COLO668 (cell line): ENCODE data around the gene RO60.

Experiments used
- DNase-seq: peaks from one replicate; lab custom pipeline; 2025; ENCODE audit not compliant: unreplicated experiment; lab: John Stamatoyannopoulos, UW

RO60 gene

DNA sequence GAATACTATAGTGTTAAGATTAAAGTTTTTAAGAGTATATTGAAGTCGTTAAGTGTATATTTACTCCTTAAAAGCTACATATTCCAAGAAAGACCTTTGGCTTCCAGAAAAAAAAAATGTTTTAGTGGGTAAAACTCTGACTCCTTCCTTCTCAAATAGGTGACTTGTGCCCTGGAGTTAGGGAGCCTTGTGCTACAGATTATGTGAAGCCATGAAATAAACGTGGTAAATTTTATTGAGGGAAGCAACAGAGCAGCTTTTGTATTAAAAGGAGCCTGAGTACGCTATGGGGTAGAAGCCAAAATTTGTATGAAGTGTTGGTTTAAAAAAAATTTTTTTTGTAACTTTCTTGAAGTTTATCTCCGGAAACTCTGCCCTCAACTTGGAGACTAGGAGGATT is 994 bp downstream of the RO60 start:
- no peak for DNase-seq

- peak; percentile 24 for DNase-seq
Observed at GRCh38 chr1:193060938-193061337, 1.5 kb downstream of the RO60 start.

GRCh38 chr1:193062698-193063463 is 3.5 kb downstream of the RO60 start:
- DNase-seq: no peak

GRCh38 chr1:193065954-193066353 is 6.5 kb downstream of the RO60 start:
- no peak for DNase-seq

DNA sequence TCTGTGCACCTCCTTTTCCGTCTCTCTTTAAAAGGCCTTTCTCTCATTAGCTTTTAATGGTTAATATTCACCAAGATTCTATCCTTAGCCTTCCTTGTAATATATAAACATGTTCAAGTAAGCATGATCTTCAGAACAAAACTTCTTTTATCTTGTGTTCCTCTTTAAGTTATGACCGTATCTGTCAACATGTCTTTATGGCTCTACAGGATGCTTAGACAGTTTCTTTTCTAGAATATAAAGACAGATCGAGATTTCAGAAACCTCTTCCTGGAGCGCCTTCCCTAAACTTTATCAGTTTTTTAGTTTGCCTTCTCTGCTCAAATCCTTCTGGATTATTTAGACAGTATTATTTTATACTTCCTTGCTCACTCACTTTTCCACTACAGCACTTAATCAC is 7.2 kb downstream of the RO60 start:
- no peak for DNase-seq

GRCh38 chr1:193068013-193068412 is 8.6 kb downstream of the RO60 start:
- DNase-seq: no peak

DNA sequence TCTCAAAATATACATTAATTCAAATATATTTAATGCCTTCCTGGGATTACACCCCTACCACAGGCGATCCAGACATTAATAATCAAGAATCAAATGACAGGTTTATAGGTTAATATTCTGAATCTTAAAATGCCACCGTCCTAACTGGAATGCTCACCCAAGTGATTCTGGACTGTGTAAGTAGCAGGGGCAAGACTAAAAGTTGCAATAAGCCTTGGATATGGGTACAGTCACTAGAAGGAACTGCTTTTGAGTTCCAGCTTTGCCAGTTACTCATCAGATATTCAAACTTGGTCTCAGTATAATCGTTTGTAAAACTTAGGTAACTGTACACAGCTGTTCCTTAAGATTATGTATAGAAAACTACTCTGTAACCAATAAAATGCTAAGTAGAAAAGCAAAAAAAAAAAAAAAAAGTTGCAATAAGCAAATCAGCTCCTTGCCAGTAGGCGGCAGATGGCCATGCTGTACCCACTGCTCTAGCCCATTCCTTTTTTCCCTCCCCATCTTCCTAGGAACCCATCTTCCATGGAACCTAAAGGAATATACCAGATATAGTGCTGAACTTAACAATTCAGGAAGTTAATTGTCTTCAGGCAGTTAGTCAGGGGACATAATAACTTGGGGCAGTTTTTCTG is 10.5 kb downstream of the RO60 start:
- DNase-seq: no peak

DNA sequence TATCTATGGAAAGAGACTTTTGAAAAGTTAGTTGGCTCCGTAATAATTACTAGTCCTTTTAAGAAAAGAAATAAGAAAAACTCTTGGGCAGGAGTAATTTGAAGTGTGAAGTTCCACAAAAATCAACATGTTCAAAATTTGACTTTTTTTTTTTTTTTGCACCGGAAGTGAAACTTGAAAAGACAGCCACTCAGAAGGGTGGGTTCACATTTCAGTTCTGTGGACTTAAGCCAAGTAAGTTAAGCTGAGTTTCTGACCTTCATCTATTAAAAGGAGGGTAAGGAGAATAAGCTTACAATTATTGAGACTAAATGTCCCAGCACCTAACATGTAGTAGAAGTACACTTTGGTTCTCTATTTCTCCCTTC is 11.0 kb downstream of the RO60 start:
- DNase-seq: no peak

DNA sequence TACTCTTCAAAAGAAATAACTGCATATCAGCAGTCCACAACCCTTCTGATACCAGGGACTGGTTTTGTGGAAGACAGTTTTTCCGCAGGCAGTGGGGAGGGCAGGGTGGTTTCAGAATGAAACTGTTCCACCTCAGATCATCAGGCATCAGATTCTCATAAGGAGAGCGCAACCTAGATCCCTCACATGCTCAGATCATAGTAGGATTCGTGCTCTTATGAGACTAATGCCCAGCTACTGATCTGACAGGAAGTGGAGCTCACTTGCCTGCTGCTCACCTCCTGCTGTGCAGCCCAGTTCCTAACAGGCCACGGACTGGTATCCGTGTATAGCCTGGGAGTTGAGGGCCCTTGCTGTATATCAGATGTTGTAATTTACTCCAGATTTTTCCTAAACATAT is 11.5 kb downstream of the RO60 start:
- DNase-seq: peak; percentile 47

DNA sequence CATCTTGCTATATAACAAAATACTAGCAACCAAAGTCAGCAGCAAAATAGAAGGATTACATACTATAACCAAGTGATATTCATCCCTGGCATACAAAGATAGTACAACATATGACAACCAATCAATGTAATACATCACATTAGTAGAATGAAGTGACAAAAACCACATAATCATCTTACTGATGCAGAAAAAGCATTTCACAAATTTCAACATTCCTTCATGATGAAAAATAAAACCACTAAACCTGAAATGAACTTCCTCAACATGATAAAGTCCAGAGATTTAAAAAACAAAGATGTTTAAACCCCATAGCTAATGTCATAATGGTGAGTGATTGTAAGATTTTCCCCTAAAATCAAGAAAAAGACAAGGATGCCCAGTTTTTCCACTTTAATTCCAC is 18.6 kb downstream of the RO60 start:
- no peak for DNase-seq

- no peak for DNase-seq
Observed at GRCh38 chr1:193079187-193079586, 19.8 kb downstream of the RO60 start.

DNA sequence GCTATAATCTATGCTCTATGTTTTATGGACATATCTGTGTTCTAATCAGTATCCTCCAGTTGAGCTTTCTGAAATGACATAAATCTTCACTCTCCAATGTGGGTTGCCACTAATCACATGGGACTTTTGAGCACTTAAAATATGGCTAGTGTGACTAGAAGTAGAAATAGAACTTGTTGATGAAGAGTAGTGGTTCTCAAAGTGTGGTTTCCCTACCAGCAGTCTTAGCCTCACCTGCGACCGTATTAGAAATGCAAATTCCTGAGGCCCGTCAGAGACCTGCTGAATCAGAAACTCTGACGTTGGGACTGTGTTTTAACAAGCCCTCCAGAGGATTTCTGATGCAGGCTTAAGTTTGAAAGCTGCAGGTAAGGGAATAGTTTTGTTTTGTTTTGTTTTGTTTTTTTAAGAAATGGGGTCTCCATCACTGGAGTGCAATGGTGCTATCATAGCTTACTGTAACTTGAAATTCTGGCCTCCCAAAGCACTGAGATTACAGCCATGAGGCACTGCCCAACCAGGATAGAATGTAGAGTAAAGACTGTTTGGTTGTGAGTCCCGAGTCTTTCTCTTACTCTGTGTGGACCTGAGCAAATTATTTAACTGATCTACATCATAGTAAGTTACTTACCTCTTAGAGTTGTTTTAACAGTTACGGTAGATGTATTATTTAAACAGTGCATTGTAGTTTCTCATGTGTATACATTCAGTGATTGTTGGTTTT is 24.1 kb downstream of the RO60 start:
- DNase-seq: no peak

DNA sequence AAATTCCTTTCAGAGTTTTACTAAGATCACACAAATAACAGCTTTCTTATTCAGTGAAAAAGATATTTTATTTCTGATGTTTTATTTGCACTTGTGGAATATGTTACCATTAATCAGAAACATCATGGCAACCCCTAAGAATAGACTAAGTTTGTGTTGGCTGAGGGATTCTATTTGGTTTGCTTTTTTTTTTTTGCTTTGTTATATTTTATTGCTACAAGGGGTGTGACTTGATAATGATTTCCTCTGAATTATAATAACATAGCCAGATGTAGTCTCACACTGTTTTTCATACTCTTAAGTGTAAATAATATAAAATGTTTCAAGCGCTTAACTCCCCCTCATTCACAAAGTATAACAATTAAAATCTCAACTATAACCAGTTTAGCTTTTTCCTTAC is 25.9 kb downstream of the RO60 start:
- no peak for DNase-seq

DNA sequence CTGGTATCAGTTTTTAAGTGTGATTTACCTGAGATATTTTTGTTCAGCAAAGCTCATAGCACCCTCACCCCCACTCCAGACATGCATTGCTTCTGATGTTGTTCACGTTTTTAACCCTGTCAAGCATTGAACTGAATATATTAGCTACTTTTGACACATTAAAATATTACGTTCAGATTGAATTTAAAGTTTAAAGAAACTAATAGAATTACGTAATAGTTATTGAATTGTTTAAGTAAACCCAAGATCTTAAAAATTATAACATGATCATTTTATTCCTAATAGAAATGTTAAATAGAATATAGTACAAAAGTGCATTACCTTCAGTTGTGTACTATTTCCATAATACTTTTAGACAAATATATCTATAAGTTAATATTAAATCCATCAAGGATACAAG is 26.9 kb downstream of the RO60 start:
- no peak for DNase-seq

GRCh38 chr1:193087893-193088292 is 28.5 kb downstream of the RO60 start:
- DNase-seq: no peak

DNA sequence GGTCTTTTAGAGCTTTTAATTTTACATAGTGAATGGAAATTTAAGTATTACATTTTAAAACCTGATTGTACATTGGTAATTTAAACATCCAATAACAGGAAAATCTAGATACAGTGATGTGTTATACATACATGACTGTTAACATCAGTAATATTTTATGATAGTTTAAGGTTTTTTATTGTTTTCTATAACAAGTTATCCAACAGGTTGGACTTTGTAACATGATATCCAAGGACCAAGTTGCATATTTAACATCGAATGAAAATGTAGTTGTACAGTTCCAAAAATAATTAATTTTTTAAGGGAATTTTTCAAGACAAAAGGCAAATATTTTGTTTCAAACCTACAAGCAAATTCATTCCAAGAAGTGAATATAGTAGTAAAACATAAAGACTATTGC is 31.5 kb downstream of the RO60 start:
- no peak for DNase-seq

- DNase-seq: no peak
Observed at GRCh38 chr1:193094112-193094511, 34.7 kb downstream of the RO60 start.

- DNase-seq: no peak
Observed at GRCh38 chr1:193102662-193103061, 43.2 kb downstream of the RO60 start.

DNA sequence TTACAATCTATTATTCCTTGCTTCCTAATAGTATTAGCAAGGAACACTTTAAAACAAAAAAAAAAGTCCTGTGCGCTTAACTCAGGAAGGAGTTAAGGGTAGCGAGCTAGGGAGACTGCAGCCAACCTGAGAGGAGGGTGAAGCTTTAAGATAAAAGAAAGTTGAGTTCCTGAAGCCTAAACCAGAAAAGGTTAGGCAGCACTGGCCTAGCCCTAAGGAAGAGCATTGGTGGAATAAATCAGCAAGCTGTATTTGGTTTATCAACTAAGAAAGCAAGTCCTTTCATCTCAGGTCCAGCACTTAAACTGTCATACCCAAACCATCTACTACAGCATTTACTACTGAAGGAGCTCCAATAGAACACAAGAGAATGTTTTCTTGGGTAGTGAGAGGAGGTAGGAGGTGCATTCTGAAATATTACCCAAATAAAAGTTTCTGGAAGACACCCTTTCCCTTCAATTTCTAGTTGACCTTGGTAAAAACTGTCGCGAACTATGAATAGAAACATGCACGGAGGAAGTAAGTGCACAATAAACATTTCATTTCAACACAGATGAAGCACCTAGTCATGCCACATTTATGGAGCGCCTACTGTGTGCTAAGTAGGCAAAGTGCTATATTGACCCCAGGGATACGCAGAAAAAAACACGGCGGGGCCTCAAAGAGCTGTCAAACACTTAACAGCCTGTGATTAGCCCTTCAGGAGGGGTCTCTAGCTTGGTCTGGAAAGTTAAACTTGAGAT is 44.5 kb downstream of the RO60 start:
- no peak for DNase-seq

- DNase-seq: peak; percentile 76
Observed at GRCh38 chr1:193104502-193104906, 45.1 kb downstream of the RO60 start.
